Right lobe of liver (tissue), 6 donors: ENCODE data around the gene OR52B6. TPM values are rescaled to one million over a fixed set of nuclear protein-coding genes. Genes with fewer than 3 reads are reported as not detected.

Experiments
- ATAC-seq, 4 donors: fragments of 200-7000 bp; cut with Tn5 transposase; one replicate each; pipeline ENCODE4 v1.9.1; 2020; ENCODE audit warnings: mild to moderate bottlenecking in 4 of 4, moderate library complexity in 4 of 4
- DNase-seq, 3 donors: peaks; one replicate each; pipeline ENCODE4 v3.0.0-alpha.2; 2020
- H3K27ac ChIP-seq, 3 donors: fragments of 200-600 bp; one replicate each; pipeline ENCODE4 v1.8.0; 2022
- H3K27me3 ChIP-seq, 2 donors: fragments of 200-600 bp; one replicate each; pipeline ENCODE4 v1.8.0; 2022
- H3K36me3 ChIP-seq, 4 donors: fragments of 200-600 bp; sonication (generic) in 1 of 4; one replicate each; pipeline versions ENCODE4 v1.5.1 to v1.8.0; 2017 to 2022; ENCODE audit warnings: control low read depth in 1 of 4
- H3K4me1 ChIP-seq, 4 donors: fragments of 200-600 bp; sonication (generic) in 1 of 4; one replicate each; pipeline versions ENCODE4 v1.5.1 to v1.8.0; 2017 to 2022; ENCODE audit warnings: control low read depth in 1 of 4
- H3K4me3 ChIP-seq, 3 donors: fragments of 200-600 bp; one replicate each; pipeline ENCODE4 v1.8.0; 2022
- H3K9me3 ChIP-seq, 4 donors: fragments of 200-600 bp; sonication (generic) in 1 of 4; one replicate each; pipeline versions ENCODE4 v1.5.1 to v1.8.0; 2017 to 2022; ENCODE audit warnings: control low read depth in 1 of 4
- POLR2A ChIP-seq: fragments of 450-650 bp; IDR thresholded peaks from one replicate; pipeline ENCODE4 v1.6.1; 2017; ENCODE audit warnings: antibody characterized with exemption, mild to moderate bottlenecking
- WGBS: methylation state at CpG from one replicate; pipeline ENCODE4 v1.1.6; 2018; ENCODE audit warnings: low coverage, low lambda C conversion rate; ENCODE audit not compliant: insufficient coverage; ENCODE audit errors: missing lambda C conversion rate; 5-methylcytosine and 5-hydroxymethylcytosine counted together
- intact Hi-C, 2 donors: fragments of 100-400 bp; cut with DNase I; formaldehyde crosslinking; loops; one replicate each; pipeline versions ENCODE4 v1.11.2 to v1.14.1; 2022
- total RNA-seq, 6 experiments: library from RNA; depleted of rRNA in 2 of 6; stranded (reverse); fragments of >200 nt in 2 of 6; fragmentation: NEBNext Ultra II Directional in 3 of 6; extraction: Animal tissue kit (Norgen Biotek cat#: 25700) in 3 of 6; gene quantifications; one replicate each; pipeline versions ENCODE4 v1.1.0 to v1.2.4, GENCODE V29; 2016 to 2023
- TF ChIP-seq, protein P1 (sequence below), 4 donors: fragments of 200-600 bp in 3 of 4; fragments of 450-650 bp in 1 of 4; IDR thresholded peaks; one replicate each; pipeline versions ENCODE4 v1.5.1 to v1.8.0; 2016 to 2022; ENCODE audit warnings: antibody characterized with exemption in 4 of 4, mild to moderate bottlenecking in 2 of 4
- donor health status: DM: no; HTN: yes; CAD: no.
- donor health status: DM: no; HTN: no; CAD: no.
- donor health status: DM: no; HTN: no; CAD: no.
- donor health status: DM: no; HTN: yes; CAD: no.
- donor health status: DM: no; HTN: yes; CAD: no.

The OR52B6 gene
- total RNA-seq, 6 experiments from 2014 or later: not detected

GRCh38 chr11:5625281-5625680, 44.6 kb downstream of the OR52B6 start:
- H3K27me3 ChIP-seq: no peaks in the 10 kb centered on the region
- no peak for ATAC-seq
- no peaks in the 10 kb centered on the region for H3K36me3 ChIP-seq
- H3K27ac ChIP-seq: peak overlapping the region; percentile 54 to 66 (median 58)
- no peaks in the 10 kb centered on the region for H3K9me3 ChIP-seq
- no peak for DNase-seq
- whole genome bisulfite sequencing: 8% methylated on average over 3 of the region's 4 CpGs
- peak overlapping the region; percentile 51 to 67 (median 64) for H3K4me3 ChIP-seq
- peaks cover 0 to 40% (median 2%) of the 10 kb centered on the region in 4 donors for H3K4me1 ChIP-seq
- no peak for TF ChIP-seq POLR2A
- TF ChIP-seq, protein P1, sequence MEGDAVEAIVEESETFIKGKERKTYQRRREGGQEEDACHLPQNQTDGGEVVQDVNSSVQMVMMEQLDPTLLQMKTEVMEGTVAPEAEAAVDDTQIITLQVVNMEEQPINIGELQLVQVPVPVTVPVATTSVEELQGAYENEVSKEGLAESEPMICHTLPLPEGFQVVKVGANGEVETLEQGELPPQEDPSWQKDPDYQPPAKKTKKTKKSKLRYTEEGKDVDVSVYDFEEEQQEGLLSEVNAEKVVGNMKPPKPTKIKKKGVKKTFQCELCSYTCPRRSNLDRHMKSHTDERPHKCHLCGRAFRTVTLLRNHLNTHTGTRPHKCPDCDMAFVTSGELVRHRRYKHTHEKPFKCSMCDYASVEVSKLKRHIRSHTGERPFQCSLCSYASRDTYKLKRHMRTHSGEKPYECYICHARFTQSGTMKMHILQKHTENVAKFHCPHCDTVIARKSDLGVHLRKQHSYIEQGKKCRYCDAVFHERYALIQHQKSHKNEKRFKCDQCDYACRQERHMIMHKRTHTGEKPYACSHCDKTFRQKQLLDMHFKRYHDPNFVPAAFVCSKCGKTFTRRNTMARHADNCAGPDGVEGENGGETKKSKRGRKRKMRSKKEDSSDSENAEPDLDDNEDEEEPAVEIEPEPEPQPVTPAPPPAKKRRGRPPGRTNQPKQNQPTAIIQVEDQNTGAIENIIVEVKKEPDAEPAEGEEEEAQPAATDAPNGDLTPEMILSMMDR (IDR thresholded peaks at IDR 0.05): no peak
- intact Hi-C loops: no loop called here

GRCh38 chr11:5626196-5626595, 45.5 kb downstream of the OR52B6 start:
- H3K36me3 ChIP-seq: no peaks in the 10 kb centered on the region
- no peak overlapping the region for H3K27ac ChIP-seq

GRCh38 chr11:5631417-5631816, 50.7 kb downstream of the OR52B6 start:
- peaks cover 0 to 2% (median 0%) of the 10 kb centered on the region in 4 donors for H3K36me3 ChIP-seq
- H3K27me3 ChIP-seq: no peaks in the 10 kb centered on the region
- H3K9me3 ChIP-seq: no peaks in the 10 kb centered on the region
- no peak for DNase-seq
- TF ChIP-seq POLR2A: no peak
- TF ChIP-seq, protein P1 (IDR thresholded peaks at IDR 0.05): no peak
- 66% methylated on average over 2 of the region's 2 CpGs for WGBS
- ATAC-seq: no peak
- no peak overlapping the region for H3K27ac ChIP-seq
- H3K4me1 ChIP-seq: no peaks in the 10 kb centered on the region
- H3K4me3 ChIP-seq: no peak overlapping the region
- intact Hi-C loops: no loop called here

More at GRCh38 chr11:5626196-5626595, 45.5 kb downstream of the OR52B6 start:
- no peaks in the 10 kb centered on the region for H3K27me3 ChIP-seq
- H3K4me3 ChIP-seq: no peak overlapping the region
- WGBS: 72% methylated on average over 5 of the region's 5 CpGs
- TF ChIP-seq POLR2A: no peak
- TF ChIP-seq, protein P1 (IDR thresholded peaks at IDR 0.05): no peak
- ATAC-seq (no peak), DNase-seq (no peak)
- H3K9me3 ChIP-seq: no peaks in the 10 kb centered on the region
- H3K4me1 ChIP-seq: peaks cover 0 to 32% (median 2%) of the 10 kb centered on the region in 4 donors
- intact Hi-C loops: no loop called here

Other genes starting within 250 kb of the OR52B6 start
- under 1 TPM in 3 of 6 experiments, not detected in 3; 0.17 to 0.42 (median 0.28) TPM for gene OR51B5, start 237.4 kb upstream of the OR52B6 start, total RNA-seq
- gene OR51B6, start 229.4 kb upstream of the OR52B6 start, total RNA-seq: not detected
- gene OR51M1, start 197.1 kb upstream of the OR52B6 start, total RNA-seq: not detected
- not detected for gene OR51Q1, start 158.8 kb upstream of the OR52B6 start, total RNA-seq
- gene OR51I1, start 139.4 kb upstream of the OR52B6 start, total RNA-seq: not detected
- gene OR51I2, start 131.6 kb upstream of the OR52B6 start, total RNA-seq: not detected
- gene OR52D1, start 92.2 kb upstream of the OR52B6 start, total RNA-seq: not detected
- under 1 TPM in 1 of 6 experiments, not detected in 5; 0.12 TPM for gene UBQLN3, start 70.9 kb upstream of the OR52B6 start, total RNA-seq
- under 1 TPM in 4 of 6 experiments, not detected in 2; 0.11 to 0.32 (median 0.21) TPM for gene UBQLNL, start 64.2 kb upstream of the OR52B6 start, total RNA-seq
- under 1 TPM in 1 of 6 experiments, not detected in 5; 0.49 TPM for gene OR52H1, start 32.3 kb upstream of the OR52B6 start, total RNA-seq
- 1 to 10 TPM in 1 of 6 experiments, under 1 TPM in 5; 0.29 to 2.0 (median 0.65) TPM for gene TRIM6, start 15.8 kb downstream of the OR52B6 start, total RNA-seq
- 1 to 10 TPM in 5 of 6 experiments, under 1 TPM in 1; 0.93 to 3.3 (median 2.3) TPM for gene TRIM34, start 44.1 kb downstream of the OR52B6 start, total RNA-seq
- 10 to 100 TPM; 15.3 to 19.2 (median 18.2) TPM for gene TRIM5, start 104.2 kb downstream of the OR52B6 start, total RNA-seq
- gene TRIM22, start 108.9 kb downstream of the OR52B6 start, total RNA-seq: 10 to 100 TPM; 10.0 to 29.1 (median 13.8) TPM
- under 1 TPM in 1 of 6 experiments, not detected in 5; 0.12 TPM for gene OR56B1, start 155.6 kb downstream of the OR52B6 start, total RNA-seq
- gene OR52N4, start 173.4 kb downstream of the OR52B6 start, total RNA-seq: not detected
- not detected for gene OR52N5, start 202.5 kb downstream of the OR52B6 start, total RNA-seq
- not detected for gene OR52N1, start 210.4 kb downstream of the OR52B6 start, total RNA-seq
- gene OR52N2, start 228.0 kb downstream of the OR52B6 start, total RNA-seq: not detected